HepG2 (cell line): ENCODE measurements around the gene PHC1. TPM values are rescaled to one million over a fixed set of nuclear protein-coding genes. Genes with fewer than 3 reads are reported as not detected.

ENCODE experiments used
- ASH2L ChIP-seq: fragments of 300-600, 200-600 bp; sonication (generic); IDR thresholded peaks from 2 replicates; pipeline ENCODE4 v1.7.0; 2017; ENCODE audit warnings: low read depth, mild to moderate bottlenecking, moderate library complexity, mixed read lengths, low read length; ENCODE audit not compliant: insufficient read length
- GATAD2A ChIP-seq: IDR thresholded peaks from 2 replicates; pipeline ENCODE4 v1.6.1; 2016
- HMG20B ChIP-seq: conservative IDR thresholded peaks from 2 replicates; pipeline ENCODE4 v1.6.1; 2016; ENCODE audit warnings: missing genetic modification reagents, missing compliant biosample characterization
- POLR2A ChIP-seq, 2 experiments: IDR thresholded peaks; 2 replicates each; pipeline ENCODE4 v1.6.1; 2011; ENCODE audit warnings: low read depth in 2 of 2, low read length in 2 of 2, mild to moderate bottlenecking in 1 of 2, moderate library complexity in 1 of 2; ENCODE audit not compliant: insufficient read depth in 1 of 2
- PREB ChIP-seq: sonication (generic); formaldehyde crosslinking; IDR thresholded peaks from 2 replicates; pipeline ENCODE4 v1.4.0; 2020; ENCODE audit warnings: missing genetic modification reagents
- RNF2 ChIP-seq: fragments of 450-650 bp; conservative IDR thresholded peaks from 2 replicates; pipeline ENCODE4 v1.6.1; 2016; ENCODE audit warnings: low read depth
- SP2 ChIP-seq: sonication (generic); formaldehyde crosslinking; IDR thresholded peaks from 2 replicates; pipeline ENCODE4 v1.5.1; 2020; ENCODE audit warnings: mild to moderate bottlenecking, missing genetic modification reagents
- ZBTB38 ChIP-seq: sonication (generic); formaldehyde crosslinking; IDR thresholded peaks from 2 replicates; pipeline ENCODE4 v1.5.1; 2020; ENCODE audit warnings: mild to moderate bottlenecking, missing genetic modification reagents
- ZBTB40 ChIP-seq, 2 experiments: fragments of 450-650 bp in 1 of 2; sonication (generic) in 1 of 2; formaldehyde crosslinking in 1 of 2; IDR thresholded peaks; 2 replicates each; pipeline versions ENCODE4 v1.6.1 to v1.8.0; 2016 to 2022; ENCODE audit warnings: antibody characterized with exemption in 1 of 2, mild to moderate bottlenecking in 1 of 2, missing genetic modification reagents in 1 of 2
- ZNF317 ChIP-seq: sonication (generic); formaldehyde crosslinking; IDR thresholded peaks from 2 replicates; pipeline ENCODE4 v1.5.0; 2020; ENCODE audit warnings: mild to moderate bottlenecking, missing genetic modification reagents
- ZNF512 ChIP-seq: sonication (generic); formaldehyde crosslinking; IDR thresholded peaks from 2 replicates; pipeline ENCODE4 v1.4.0; 2020; ENCODE audit warnings: mild to moderate bottlenecking, missing genetic modification reagents
- ZNF572 ChIP-seq: sonication (generic); formaldehyde crosslinking; IDR thresholded peaks from 2 replicates; pipeline ENCODE4 v1.5.1; 2020; ENCODE audit warnings: mild to moderate bottlenecking, missing genetic modification reagents
- ZNF781 ChIP-seq: sonication (generic); formaldehyde crosslinking; IDR thresholded peaks from 2 replicates; pipeline ENCODE4 v1.5.1; 2020; ENCODE audit warnings: borderline replicate concordance, mild to moderate bottlenecking, missing genetic modification reagents; ENCODE audit errors: not compliant biosample characterization
- polyA plus RNA-seq, 8 experiments: library from polyadenylated mRNA; depleted of rRNA in 3 of 8; stranded (reverse) in 7 of 8; unstranded in 1 of 8; fragments of >200 nt; fragmentation: Illumina TruSeq in 4 of 8; extraction: Trizol in 4 of 8; gene quantifications; 2 replicates each; pipeline versions ENCODE4 v1.2.1 to v1.2.3, GENCODE V29; 2011 to 2016; ENCODE audit warnings: low read depth in 4 of 8, missing spikeins in 1 of 8, mixed read lengths in 1 of 8; ENCODE audit not compliant: insufficient read depth in 1 of 8
- total RNA-seq, 5 experiments: library from RNA; depleted of rRNA; stranded (reverse); fragments of >200 nt; fragmentation: Illumina TruSeq; extraction: Trizol; gene quantifications; 2 replicates each; pipeline ENCODE4 v1.2.3, GENCODE V29; 2016; ENCODE audit warnings: low read depth in 1 of 5
- TF ChIP-seq, protein P1 (sequence below): sonication (generic); formaldehyde crosslinking; IDR thresholded peaks from 2 replicates; pipeline ENCODE4 v1.4.0; 2020; ENCODE audit warnings: missing genetic modification reagents

PHC1 gene
- total and polyA plus RNA-seq, 2 of the 13 experiments (the other 11 are each of a cell fraction or from before 2014, with no cell fraction given) = 9.4 to 35.0 TPM

GRCh38 chr12:8949342-8950220 is 35.3 kb downstream of the PHC1 start, which contains the start of gene M6PR (continued):
- 0 out of 2 replicates have a peak, but pooled peaks have one; percentile 74 for TF ChIP-seq ZNF317 (CRISPR knock-in tag)
- peak; percentile 76 for TF ChIP-seq RNF2
- TF ChIP-seq GATAD2A = peak; percentile 68
- peak; percentile 82 for TF ChIP-seq ASH2L
- TF ChIP-seq PREB (CRISPR knock-in tag) = no peak
- no peak for TF ChIP-seq ZNF572 (CRISPR knock-in tag)
- TF ChIP-seq ZNF512 = no peak
- no peak for TF ChIP-seq HMG20B (CRISPR knock-in tag)
- TF ChIP-seq ZBTB38 = peak; percentile 71; the same call in 1 of the 2 replicates
- peak; percentile 73 for TF ChIP-seq SP2 (CRISPR knock-in tag)
- TF ChIP-seq POLR2A (IDR thresholded peaks at IDR 0.05; ENCODE audit: insufficient read depth in 1 of 2, low read depth in 2 of 2, low read length in 2 of 2) = peak; percentile 78 to 88
- peak; percentile 70 for TF ChIP-seq ZBTB40 (IDR thresholded peaks at IDR 0.05)
- TF ChIP-seq ZBTB40 (CRISPR knock-in tag; IDR thresholded peaks at IDR 0.05) = peak; percentile 84
- TF ChIP-seq, protein P1, sequence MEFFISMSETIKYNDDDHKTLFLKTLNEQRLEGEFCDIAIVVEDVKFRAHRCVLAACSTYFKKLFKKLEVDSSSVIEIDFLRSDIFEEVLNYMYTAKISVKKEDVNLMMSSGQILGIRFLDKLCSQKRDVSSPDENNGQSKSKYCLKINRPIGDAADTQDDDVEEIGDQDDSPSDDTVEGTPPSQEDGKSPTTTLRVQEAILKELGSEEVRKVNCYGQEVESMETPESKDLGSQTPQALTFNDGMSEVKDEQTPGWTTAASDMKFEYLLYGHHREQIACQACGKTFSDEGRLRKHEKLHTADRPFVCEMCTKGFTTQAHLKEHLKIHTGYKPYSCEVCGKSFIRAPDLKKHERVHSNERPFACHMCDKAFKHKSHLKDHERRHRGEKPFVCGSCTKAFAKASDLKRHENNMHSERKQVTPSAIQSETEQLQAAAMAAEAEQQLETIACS = peak; percentile 84
- TF ChIP-seq ZNF781 (CRISPR knock-in tag) = peak; percentile 88
